Body of pancreas (tissue), 4 donors: Measurements from ENCODE around the gene IQGAP2. TPM values are rescaled to one million over a fixed set of nuclear protein-coding genes. Genes with fewer than 3 reads are reported as not detected.

Experiments
- ATAC-seq: fragments of 150-250 bp; one replicate; pipeline ENCODE4 v1.9.1; 2016
- DNase-seq, 4 donors: peaks; one replicate each; pipeline ENCODE4 v3.0.0-alpha.2; 2019
- H3K27ac ChIP-seq, 4 donors: fragments of 200-600 bp; sonication (generic); 1 replicate in 3 of 4; 2 replicates in 1 of 4; pipeline versions ENCODE4 v1.5.1 to v1.6.1; 2016 to 2019; ENCODE audit warnings: mild to moderate bottlenecking in 1 of 4, mixed read lengths in 1 of 4, moderate library complexity in 1 of 4
- H3K27me3 ChIP-seq, 2 donors: fragments of 200-600 bp; sonication (generic); one replicate each; pipeline ENCODE4 v1.6.0; 2016; ENCODE audit warnings: mild to moderate bottlenecking in 1 of 2
- H3K36me3 ChIP-seq, 2 donors: fragments of 200-600 bp; sonication (generic); replicated peaks in 1 of 2; 2 replicates each; pipeline ENCODE4 v1.5.1; 2016; ENCODE audit warnings: low read depth in 2 of 2; ENCODE audit not compliant: insufficient read depth in 1 of 2
- H3K4me1 ChIP-seq: fragments of 200-600 bp; sonication (generic); one replicate; pipeline ENCODE4 v1.6.0; 2016
- H3K4me3 ChIP-seq, 2 donors: fragments of 200-600 bp; sonication (generic); 1 replicate in 1 of 2; 2 replicates in 1 of 2; pipeline ENCODE4 v1.5.1; 2016 to 2019
- H3K9me3 ChIP-seq, 3 donors: fragments of 200-600 bp; sonication (generic); 1 replicate in 2 of 3; 2 replicates in 1 of 3; pipeline ENCODE4 v1.5.1; 2016
- POLR2A ChIP-seq, 3 donors: fragments of 450-650 bp; IDR thresholded peaks; one replicate each; pipeline ENCODE4 v1.6.1; 2016; ENCODE audit warnings: antibody characterized with exemption in 3 of 3, mild to moderate bottlenecking in 2 of 3
- WGBS, 2 donors: methylation state at CpG; one replicate each; pipeline ENCODE4 v1.1.5; 2017; 5-methylcytosine and 5-hydroxymethylcytosine counted together
- intact Hi-C: fragments of 100-400 bp; cut with DNase I; formaldehyde crosslinking; loops from one replicate; pipeline ENCODE4 v1.15.1; 2023
- total RNA-seq, 2 donors: library from RNA; depleted of rRNA; stranded (reverse); fragments of >200 nt; gene quantifications; one replicate each; pipeline ENCODE4 v1.1.0, GENCODE V29; 2016
- TF ChIP-seq, protein P1 (sequence below), 7 experiments: fragments of 450-650 bp in 4 of 7; fragments of 200-600 bp in 3 of 7; sonication (generic) in 3 of 7; IDR thresholded peaks; one replicate each; pipeline ENCODE4 v1.5.1; 2016 to 2019; ENCODE audit warnings: antibody characterized with exemption in 7 of 7

IQGAP2 gene
- total RNA-seq, 2 donors from 2014 or later, result 41.2 to 49.5 TPM

DNA sequence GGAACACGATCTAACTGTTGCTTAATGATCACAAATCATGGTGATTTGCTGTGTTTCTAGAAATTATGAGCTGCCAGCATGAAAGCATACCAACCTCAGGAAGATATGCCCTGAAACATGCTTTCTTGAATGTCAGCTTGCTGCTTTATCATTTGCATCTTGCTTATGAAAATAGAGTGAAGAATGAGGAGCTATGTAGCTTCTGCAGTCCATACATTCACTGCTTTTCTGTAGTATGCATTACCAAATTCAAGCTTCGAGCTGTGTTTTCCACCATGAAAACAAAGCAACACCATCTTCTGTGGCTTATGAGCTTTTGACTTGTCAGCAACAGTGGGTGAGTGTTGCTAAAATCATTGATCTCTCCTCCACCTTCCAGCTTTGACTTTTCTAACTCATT lies 203.6 kb downstream of the IQGAP2 start:
- Histone ChIP-seq H3K9me3 (no peaks in the 10 kb centered on the region), H3K27me3 (no peaks in the 10 kb centered on the region), H3K36me3 (peaks cover 0 to 3% of the 10 kb centered on the region in 2 donors), H3K4me1 (no peaks in the 10 kb centered on the region), H3K27ac (no peak overlapping the region), H3K4me3 (no peak overlapping the region)
- 59 to 93% methylated on average over 2 of the region's 2 CpGs for WGBS, 2 donors
- no peak for TF ChIP-seq POLR2A (IDR thresholded peaks at IDR 0.05)
- TF ChIP-seq, protein P1, sequence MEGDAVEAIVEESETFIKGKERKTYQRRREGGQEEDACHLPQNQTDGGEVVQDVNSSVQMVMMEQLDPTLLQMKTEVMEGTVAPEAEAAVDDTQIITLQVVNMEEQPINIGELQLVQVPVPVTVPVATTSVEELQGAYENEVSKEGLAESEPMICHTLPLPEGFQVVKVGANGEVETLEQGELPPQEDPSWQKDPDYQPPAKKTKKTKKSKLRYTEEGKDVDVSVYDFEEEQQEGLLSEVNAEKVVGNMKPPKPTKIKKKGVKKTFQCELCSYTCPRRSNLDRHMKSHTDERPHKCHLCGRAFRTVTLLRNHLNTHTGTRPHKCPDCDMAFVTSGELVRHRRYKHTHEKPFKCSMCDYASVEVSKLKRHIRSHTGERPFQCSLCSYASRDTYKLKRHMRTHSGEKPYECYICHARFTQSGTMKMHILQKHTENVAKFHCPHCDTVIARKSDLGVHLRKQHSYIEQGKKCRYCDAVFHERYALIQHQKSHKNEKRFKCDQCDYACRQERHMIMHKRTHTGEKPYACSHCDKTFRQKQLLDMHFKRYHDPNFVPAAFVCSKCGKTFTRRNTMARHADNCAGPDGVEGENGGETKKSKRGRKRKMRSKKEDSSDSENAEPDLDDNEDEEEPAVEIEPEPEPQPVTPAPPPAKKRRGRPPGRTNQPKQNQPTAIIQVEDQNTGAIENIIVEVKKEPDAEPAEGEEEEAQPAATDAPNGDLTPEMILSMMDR (IDR thresholded peaks at IDR 0.05), result no peak
- intact Hi-C loops, result no loop called here
- ATAC-seq, result no peak
- DNase-seq, result no peak

DNA sequence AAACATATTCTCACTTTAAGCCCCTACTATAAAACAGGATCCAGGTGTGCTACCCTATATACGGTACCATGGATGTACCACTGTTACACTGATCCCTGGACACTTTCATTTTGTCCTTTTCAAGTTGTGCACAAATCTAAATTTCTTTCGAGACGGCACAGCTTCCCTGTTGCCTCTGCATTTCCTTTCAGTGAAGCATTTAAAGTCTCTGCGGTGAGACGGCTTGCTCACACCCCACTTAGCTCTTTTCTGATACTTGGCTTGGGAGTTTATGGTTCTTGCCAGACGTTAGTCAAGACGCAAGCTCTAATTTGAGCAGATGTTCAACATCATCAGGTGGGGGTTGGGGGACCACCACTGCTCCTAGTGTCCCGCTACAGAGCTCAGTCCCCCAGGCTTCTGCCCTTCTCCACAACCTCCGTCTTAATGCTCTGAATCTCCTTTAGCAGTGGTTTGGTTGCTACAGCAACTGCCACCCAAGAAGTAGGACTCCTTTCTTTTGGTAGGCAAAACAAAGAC lies 204.3 kb downstream of the IQGAP2 start:
- ATAC-seq, result no peak
- no peaks in the 10 kb centered on the region for H3K27me3 ChIP-seq
- H3K4me1 ChIP-seq, result no peaks in the 10 kb centered on the region
- H3K9me3 ChIP-seq, result no peaks in the 10 kb centered on the region
- intact Hi-C loops, result no loop called here
- H3K27ac ChIP-seq, result no peak overlapping the region
- WGBS, 2 donors, result 71 to 87% methylated on average over 9 of the region's 9 CpGs
- DNase-seq, result no peak
- no peak overlapping the region for H3K4me3 ChIP-seq
- peaks cover 0 to 3% of the 10 kb centered on the region in 2 donors for H3K36me3 ChIP-seq
- no peak for TF ChIP-seq POLR2A (IDR thresholded peaks at IDR 0.05)
- TF ChIP-seq, protein P1 (IDR thresholded peaks at IDR 0.05), result no peak

DNA sequence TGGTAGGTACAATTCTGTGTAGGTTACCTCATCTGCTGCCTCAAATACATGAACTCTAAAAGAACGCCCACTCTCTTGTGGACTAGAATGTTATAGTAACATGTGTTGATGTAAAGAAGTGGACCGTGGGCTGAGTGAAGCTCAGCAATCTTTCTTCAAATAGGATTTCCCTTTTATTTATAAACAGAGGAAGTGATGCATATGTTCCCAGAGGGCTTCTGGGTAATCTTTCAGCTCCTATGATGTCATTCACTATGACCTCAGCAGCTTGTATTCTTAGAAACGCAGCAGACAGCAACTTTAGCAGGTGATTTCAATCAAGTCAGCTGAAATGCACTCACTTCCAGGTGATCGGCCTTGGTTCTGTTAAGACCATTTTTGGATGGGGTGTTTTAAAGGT lies 205.7 kb downstream of the IQGAP2 start:
- no peaks in the 10 kb centered on the region for H3K9me3 ChIP-seq
- intact Hi-C loops, result no loop called here
- peaks cover 0 to 5% of the 10 kb centered on the region in 2 donors for H3K36me3 ChIP-seq
- DNase-seq (no peak), ATAC-seq (no peak)
- WGBS, 2 donors, result 66 to 88% methylated on average over 4 of the region's 4 CpGs
- no peak overlapping the region for H3K4me3 ChIP-seq
- no peaks in the 10 kb centered on the region for H3K27me3 ChIP-seq
- no peaks in the 10 kb centered on the region for H3K4me1 ChIP-seq
- no peak for TF ChIP-seq POLR2A (IDR thresholded peaks at IDR 0.05)
- TF ChIP-seq, protein P1 (IDR thresholded peaks at IDR 0.05), result no peak
- H3K27ac ChIP-seq, result no peak overlapping the region

DNA sequence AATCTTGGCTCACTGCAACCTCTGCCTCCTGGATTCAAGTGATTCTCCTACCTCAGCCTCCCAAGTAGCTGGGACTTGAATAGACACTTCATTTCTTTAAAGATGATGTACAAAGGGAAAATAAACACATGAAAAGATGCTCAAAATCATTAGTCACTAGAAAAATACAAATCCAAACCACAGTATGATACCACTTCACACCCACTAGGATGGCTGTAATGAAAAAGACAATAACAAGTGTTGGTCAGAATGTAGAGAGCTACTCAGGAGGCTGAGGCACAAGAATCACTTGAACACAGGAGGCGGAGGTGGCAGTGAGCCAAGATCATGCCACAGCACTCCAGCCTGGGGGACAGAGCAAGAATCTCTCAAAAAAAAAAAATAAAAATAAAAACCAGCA lies 207.1 kb downstream of the IQGAP2 start:
- Histone ChIP-seq H3K27me3 (no peaks in the 10 kb centered on the region), H3K27ac (no peak overlapping the region), H3K9me3 (no peaks in the 10 kb centered on the region), H3K36me3 (peaks cover 0 to 5% of the 10 kb centered on the region in 2 donors), H3K4me3 (no peak overlapping the region), H3K4me1 (no peaks in the 10 kb centered on the region)
- ATAC-seq, result no peak
- intact Hi-C loops, result no loop called here
- no peak for DNase-seq
- 81 to 94% methylated on average over 1 of the region's 1 CpG for WGBS, 2 donors
- TF ChIP-seq POLR2A (IDR thresholded peaks at IDR 0.05), result no peak
- TF ChIP-seq, protein P1 (IDR thresholded peaks at IDR 0.05), result no peak

DNA sequence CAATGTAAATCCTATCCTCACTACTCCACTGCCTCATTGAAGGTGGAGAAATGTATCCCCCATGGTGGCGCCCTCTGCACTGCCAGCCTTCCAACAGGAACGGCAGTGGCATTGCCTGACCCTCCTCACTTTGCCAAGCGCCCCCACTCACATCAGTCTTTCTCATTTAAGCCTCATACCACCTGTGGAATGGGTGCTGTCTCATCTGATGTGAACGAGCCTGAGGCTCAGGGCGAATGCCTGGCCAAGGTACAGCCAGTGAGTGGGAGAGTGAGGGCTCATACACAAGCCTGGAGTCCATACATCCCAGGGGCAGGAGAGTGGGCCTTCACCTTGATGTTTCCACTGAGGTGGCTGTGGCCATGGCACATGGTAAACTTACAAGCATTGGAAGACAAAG lies 209.9 kb downstream of the IQGAP2 start:
- no peak for DNase-seq
- WGBS, 2 donors, result 74 to 78% methylated on average over 5 of the region's 5 CpGs
- TF ChIP-seq, protein P1 (IDR thresholded peaks at IDR 0.05), result no peak
- TF ChIP-seq POLR2A (IDR thresholded peaks at IDR 0.05), result no peak
- no peaks in the 10 kb centered on the region for H3K9me3 ChIP-seq
- H3K27me3 ChIP-seq, result no peaks in the 10 kb centered on the region
- H3K36me3 ChIP-seq, result peaks cover 0 to 5% of the 10 kb centered on the region in 2 donors
- intact Hi-C loops, result no loop called here
- H3K4me1 ChIP-seq, result no peaks in the 10 kb centered on the region
- ATAC-seq, result no peak
- no peak overlapping the region for H3K4me3 ChIP-seq
- H3K27ac ChIP-seq, result no peak overlapping the region
